SK-N-DZ (cell line): ENCODE measurements around the gene TRIM28.
"Not testable (repeated sequence)": the region's sequence is repeated elsewhere in the genome, so short reads cannot be mapped to it uniquely, and the experiment has no call there.

Experiments used
- DNase-seq: peaks from one replicate; pipeline ENCODE4 v3.0.0-alpha.2; 2015; ENCODE audit warnings: low spot score

Gene TRIM28

GRCh38 chr19:58519087-58519354, 24.8 kb upstream of the TRIM28 start:
- peak; percentile 68 for DNase-seq

GRCh38 chr19:58519355-58520256, 24.3 kb upstream of the TRIM28 start, which contains the start of gene ZBTB45:
Gene ZBTB45 (minus strand): TSS chr19:58519810. CDS start chr19:58517673, 2,137 bp downstream.
- DNase-seq = peak; percentile 91

DNA sequence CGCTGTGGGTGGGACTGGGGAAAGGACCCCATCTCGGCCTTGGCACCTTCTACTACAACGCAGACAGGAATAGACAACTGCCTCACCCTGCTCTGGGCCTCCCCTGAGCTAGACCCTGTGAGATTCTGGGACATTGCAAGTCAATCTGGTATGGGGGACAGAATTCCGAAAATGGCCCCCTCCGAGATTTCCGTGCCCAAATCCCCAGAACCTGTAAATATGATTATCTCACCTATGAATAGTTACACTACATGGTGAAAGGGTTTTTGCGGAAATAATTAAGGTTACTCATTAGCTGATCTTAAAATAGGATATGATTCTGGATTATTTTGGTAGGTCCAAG, 23.6 kb upstream of the TRIM28 start:
- no peak for DNase-seq

- no peak for DNase-seq
These were observed 22.2 kb upstream of the TRIM28 start for GRCh38 chr19:58521651-58522050.

DNA sequence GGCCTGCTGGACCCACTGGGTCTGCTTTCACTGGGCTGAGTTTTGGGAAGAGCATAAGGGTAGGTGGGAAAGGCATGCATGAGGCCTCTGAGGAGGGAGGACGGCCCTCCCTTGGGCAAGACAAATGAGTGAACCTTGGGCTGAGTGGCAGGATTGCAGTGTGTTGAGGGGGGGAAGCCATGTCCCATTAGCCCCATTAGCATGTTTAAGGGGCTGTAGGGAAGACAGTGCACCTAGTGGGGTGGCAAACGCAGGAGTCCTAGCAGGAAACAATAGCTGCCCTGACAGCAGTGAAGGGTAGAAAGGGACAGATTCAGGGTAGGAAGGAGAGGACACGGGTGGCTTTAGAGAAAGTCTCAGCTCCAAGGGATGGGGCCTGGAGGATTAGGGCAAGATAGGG, 21.2 kb upstream of the TRIM28 start:
- DNase-seq = no peak

GRCh38 chr19:58529405-58529804, 14.5 kb upstream of the TRIM28 start:
- DNase-seq = no peak

DNA sequence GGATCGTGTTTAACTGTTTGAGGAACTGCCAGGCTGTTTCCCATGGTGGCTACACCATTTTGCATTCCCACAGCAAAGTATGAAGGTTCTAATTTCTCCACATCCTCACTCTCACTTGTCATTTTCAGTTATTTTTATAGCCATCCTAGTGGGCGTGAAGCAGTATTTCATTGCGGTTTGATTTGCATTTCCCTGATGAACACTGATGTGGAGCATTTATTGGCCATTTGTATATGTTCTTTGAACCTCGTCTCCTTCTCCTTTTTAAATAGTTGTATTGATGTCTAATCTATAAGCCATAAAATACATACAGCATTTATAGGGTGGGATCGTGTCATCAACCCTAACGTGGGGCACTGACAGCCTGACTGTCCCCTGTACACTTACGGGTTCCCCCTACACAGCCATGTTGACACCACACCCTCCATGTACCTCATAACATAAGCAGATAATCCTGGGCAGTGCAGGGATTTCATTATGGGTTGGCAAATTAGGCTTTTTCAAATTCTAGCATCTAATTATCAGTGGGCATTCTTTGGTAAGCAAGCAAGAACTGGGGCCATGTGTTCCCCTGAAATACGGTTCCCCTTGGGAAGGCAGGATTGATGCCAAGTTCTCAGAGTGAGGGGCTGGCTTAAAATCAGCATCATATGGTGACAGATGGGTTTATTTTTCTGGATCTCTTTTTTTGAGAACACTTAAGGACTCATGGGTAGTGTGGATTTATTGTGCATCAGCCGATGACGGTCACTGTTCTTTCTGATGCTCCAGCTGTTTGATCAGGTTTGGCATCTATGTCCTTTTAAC, 12.6 kb upstream of the TRIM28 start:
- DNase-seq = no peak

- no peak for DNase-seq
These were observed 8.0 kb upstream of the TRIM28 start for GRCh38 chr19:58535857-58536256.

GRCh38 chr19:58536852-58537798, 6.7 kb upstream of the TRIM28 start:
- no peak for DNase-seq

DNA sequence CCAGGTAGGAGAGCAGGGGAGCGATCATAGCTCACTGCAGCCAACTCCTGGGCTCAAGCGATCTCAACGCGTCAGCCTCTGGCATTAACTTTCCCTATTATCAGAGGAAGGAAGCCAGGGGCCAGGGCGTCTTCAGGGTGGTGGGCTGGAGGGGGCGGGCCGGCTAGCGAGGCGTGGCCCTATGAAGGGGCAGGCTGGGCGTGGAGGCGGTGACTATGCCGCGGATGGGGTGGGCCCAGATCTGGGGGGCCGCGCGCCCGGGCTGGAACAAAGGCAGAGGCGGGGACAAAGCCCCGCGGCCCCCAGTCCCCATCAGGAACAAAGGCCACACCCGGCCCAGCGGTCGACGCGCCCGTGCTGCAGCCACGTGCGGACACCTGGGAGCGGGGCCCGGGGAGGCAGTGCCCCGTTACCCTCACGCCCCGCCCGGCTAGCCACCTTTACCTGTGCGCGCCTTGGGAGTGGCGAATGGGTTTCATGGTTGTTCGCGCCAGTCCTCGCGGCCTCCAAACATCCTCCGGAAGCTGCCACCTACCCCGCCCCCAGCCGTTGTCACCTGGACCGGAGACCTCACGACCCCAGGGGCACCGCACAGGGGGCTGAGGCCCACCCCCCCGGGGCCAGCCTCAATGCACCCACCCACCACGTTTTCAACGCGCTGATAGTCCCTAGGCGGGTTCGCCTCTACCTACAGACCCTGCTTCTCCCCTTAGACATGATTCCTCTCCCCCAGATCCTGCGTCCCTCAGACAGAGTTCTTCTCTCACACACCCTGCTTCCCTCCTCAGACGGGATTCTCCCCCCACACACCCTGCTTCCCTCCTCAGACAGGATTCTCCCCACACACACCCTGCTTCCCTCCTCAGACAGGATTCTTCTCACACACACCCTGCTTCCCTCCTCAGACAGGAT, 5.4 kb upstream of the TRIM28 start:
- DNase-seq = peak; percentile 81

- DNase-seq = not testable (repeated sequence)
These were observed 4.7 kb upstream of the TRIM28 start for GRCh38 chr19:58539169-58539559.

DNA sequence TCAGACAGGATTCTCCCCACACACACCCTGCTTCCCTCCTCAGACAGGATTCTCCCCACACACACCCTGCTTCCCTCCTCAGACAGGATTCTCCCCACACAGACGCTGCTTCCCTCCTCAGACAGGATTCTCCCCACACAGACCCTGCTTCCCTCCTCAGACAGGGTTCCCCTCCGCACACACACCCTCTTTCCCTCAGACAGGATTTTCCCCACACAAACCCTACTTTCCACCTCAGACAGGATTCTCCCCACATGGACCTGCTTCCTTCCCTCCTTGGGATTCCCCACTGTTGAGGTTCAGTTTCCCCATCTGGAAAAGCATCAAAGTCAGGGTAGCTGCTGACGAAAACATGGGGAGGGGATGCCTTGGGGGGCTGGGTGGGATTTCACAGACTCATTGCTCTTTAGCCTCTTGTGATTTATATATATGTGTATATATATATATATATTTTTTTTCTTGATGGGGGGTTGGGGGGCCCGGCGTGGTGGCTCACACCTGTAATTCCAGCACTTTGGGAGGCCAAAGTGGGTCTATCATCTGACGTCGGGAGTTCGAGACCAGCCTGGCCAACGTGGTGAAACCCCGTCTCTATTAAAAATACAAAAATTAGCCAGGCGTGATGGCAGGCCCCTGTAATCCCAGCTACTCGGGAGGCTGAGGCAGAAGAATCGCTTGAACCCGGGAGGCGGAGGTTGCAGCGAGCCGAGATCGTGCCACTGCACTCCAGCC, 1.1 kb upstream of the TRIM28 start:
- not testable (repeated sequence) for DNase-seq

GRCh38 chr19:58544591-58545285, 874 bp downstream of the TRIM28 start:
- no peak for DNase-seq

DNA sequence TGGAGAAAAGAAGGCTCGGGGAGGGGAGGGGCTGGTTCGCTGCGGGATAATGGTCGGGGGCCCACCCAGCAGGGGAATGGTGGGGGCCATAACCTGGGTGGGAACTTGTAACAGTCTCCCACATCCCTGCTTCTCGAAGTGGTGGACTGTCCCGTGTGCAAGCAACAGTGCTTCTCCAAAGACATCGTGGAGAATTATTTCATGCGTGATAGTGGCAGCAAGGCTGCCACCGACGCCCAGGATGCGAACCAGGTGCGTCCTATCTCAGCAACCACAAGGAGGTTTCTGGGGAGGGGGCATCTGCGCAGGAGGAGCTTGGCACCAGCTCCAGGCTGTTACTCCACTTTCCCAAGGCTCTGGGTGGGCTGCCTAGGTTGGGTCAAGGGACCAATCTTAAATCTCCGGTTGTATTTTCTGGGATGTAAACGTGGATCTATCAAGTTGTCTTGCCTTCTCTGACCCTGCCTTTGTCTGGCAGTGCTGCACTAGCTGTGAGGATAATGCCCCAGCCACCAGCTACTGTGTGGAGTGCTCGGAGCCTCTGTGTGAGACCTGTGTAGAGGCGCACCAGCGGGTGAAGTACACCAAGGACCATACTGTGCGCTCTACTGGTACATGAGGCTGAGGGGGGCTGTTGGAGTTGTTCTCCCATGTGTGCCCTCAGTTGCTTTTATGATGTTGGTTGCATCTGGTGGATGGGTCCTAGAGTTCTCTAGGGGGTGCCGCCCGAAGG, 1.6 kb downstream of the TRIM28 start:
- DNase-seq = no peak

GRCh38 chr19:58546019-58546530, 2.2 kb downstream of the TRIM28 start:
- DNase-seq = no peak

DNA sequence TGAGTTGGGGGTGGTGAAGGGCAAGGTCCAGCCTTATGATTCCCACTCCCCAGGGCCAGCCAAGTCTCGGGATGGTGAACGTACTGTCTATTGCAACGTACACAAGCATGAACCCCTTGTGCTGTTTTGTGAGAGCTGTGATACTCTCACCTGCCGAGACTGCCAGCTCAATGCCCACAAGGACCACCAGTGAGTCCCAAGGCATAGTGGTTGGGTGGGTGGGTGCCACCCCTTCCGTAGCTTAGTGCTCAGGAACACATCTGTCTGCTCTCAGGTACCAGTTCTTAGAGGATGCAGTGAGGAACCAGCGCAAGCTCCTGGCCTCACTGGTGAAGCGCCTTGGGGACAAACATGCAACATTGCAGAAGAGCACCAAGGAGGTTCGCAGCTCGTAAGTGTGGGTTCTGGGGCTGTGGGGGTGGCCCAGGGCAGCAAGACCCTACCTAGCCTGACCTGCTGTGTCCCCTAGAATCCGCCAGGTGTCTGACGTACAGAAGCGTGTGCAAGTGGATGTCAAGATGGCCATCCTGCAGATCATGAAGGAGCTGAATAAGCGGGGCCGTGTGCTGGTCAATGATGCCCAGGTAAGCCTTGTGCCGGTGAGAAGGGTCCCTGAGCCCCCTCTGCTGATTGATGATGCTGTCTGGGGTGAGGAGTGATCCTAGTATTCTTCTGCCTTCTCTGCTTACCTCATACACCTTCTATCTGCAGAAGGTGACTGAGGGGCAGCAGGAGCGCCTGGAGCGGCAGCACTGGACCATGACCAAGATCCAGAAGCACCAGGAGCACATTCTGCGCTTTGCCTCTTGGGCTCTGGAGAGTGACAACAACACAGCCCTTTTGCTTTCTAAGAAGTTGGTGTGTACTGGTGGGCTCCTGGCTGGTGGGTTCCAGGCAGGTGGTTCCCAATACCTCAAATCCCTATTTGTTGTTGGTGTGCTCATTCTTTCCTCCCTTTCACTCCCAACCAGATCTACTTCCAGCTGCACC, 3.8 kb downstream of the TRIM28 start:
- DNase-seq = no peak
